ENCODE measurements around the gene P4HTM.

P4HTM gene, protein sequence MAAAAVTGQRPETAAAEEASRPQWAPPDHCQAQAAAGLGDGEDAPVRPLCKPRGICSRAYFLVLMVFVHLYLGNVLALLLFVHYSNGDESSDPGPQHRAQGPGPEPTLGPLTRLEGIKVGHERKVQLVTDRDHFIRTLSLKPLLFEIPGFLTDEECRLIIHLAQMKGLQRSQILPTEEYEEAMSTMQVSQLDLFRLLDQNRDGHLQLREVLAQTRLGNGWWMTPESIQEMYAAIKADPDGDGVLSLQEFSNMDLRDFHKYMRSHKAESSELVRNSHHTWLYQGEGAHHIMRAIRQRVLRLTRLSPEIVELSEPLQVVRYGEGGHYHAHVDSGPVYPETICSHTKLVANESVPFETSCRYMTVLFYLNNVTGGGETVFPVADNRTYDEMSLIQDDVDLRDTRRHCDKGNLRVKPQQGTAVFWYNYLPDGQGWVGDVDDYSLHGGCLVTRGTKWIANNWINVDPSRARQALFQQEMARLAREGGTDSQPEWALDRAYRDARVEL

DNA sequence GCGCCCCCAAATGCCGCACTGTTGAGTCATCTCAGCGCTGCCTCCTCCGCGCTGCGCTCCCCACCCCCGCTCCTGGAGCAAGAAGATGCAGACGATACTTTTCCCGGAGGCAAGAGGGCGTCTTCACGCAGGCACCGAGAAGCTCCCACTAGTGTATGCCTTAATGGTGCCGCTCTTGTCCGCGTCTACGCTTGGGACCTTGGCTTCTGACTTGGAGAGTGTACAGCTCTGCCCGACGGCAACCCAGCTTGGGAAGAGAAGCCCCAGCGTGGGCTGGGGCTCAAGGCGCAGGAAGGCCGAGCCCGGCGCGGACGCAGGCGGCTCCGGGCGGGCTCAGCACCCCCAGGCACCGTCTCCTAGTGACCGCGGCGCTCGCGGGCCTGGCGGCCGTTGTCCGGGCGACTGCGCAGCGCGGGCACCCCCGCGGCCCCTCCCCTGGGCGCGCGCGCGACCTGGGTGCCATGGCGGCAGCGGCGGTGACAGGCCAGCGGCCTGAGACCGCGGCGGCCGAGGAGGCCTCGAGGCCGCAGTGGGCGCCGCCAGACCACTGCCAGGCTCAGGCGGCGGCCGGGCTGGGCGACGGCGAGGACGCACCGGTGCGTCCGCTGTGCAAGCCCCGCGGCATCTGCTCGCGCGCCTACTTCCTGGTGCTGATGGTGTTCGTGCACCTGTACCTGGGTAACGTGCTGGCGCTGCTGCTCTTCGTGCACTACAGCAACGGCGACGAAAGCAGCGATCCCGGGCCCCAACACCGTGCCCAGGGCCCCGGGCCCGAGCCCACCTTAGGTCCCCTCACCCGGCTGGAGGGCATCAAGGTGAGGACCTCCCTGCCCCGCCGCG, at the start of gene P4HTM:
Gene P4HTM, plus strand, starts transcription at position 446 of the 840 bp plus-strand sequence. Its CDS starts 16 bp downstream, at position 462.
- DNase-seq (ENCODE audit: low read depth in 2 of 2) = peak; percentile 68 to 79

DNA sequence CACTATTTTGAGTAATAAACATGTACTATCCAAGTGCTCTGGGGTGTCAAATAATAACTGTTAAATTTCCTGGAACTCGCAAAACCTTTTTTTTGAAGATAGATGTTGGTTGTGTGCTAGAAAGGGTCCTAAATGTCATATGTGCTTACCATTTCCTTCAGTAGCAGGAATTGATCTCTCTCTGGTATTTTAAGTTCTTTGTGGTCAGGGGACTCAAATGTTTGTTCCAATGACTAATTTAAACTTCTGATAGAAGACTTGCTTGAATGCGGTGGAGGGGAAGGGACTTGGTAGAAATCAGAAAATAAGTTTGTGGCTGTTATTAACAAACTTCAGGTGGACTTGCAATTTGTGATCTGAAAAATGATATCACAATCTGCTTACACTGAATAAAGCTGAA, 44.6 kb upstream of the P4HTM start:
- DNase-seq (ENCODE audit: low read depth in 2 of 2) = no peak

DNA sequence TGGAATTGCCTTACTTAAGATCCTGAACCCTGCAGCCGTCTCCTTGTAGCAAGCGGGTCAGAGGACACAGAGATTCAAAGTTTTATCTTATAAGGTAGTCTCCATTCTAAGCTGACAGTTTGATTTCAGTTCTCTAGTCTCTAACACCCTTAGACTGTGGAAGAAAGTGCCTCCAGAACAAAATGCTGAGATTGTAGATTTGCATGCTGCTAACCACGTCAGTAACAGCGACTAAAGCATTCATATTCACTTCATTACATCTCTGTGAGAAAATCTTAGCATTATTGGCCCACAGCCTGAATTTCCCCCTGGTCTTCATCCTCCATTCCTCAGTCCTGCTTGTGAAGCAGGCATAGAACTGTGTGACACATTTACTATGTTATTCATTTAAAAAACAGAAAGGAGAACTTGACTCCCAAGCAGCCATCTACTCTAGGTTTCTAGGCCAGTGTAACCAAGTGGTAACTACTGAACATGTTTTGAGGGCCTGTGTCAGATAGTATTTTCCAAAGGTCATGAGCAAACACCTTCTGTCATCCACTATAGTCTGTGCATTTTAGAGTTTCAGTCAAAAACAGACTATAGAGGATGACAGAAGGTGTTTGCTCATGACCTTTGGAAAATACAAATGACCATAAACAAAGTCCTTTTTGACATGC, 44.0 kb upstream of the P4HTM start:
- DNase-seq (ENCODE audit: low read depth in 2 of 2) = no peak

DNA sequence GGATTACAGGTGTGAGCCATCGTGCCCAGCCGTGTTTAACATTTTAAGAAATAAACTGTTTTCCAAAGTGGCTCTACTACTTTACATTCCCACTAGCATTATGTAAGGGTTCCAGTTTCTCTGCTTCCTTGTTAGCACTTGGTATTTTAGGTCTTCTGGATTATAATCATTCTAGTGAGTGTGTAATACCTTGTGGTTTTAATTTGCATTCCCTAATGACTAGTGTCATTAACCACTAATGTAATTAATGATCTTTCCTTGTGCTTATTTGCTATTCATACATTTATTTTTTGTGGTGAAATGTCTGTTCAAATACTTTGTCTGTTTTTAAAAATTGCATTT, 40.7 kb upstream of the P4HTM start:
- no peak for DNase-seq (ENCODE audit: low read depth in 2 of 2)

DNA sequence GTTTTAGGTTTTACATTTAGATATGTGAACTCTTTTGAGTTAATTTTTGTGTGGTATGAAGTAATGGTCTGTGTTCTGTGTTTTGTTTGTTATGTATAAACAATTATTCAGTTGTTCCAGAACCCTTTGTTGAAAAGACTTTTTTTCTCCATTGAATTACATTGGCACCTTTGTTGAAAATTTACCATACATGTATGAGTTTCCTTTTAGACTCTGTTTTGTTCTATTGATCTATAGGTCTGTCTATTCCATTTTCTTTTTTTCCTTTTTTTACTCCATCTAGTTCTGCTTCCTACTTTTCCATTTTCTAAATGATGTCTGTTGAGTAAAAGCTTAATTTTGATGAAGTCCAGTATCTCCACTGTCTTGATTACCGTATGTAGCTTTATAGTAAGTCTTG, 40.0 kb upstream of the P4HTM start:
- no peak for DNase-seq (ENCODE audit: low read depth in 2 of 2)

DNA sequence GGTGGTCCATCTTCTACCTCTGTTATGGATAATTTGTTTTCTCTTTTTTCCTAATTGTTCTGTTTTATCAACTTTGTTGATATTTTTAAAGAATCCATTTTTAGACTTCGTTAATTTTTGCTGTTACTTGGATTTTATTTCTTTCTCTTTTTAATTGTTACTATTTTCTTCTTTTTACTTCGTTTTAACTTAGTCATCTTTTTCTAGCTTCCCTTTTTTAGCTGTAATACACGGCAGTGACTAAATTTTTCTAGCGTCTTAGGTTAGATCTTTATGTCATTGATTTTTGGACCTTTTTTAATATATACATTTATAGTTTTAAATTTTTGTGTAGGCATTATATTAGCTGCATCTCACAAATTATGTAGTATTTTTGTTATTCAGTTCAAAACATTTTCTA, 38.3 kb upstream of the P4HTM start:
- no peak for DNase-seq (ENCODE audit: low read depth in 2 of 2)

DNA sequence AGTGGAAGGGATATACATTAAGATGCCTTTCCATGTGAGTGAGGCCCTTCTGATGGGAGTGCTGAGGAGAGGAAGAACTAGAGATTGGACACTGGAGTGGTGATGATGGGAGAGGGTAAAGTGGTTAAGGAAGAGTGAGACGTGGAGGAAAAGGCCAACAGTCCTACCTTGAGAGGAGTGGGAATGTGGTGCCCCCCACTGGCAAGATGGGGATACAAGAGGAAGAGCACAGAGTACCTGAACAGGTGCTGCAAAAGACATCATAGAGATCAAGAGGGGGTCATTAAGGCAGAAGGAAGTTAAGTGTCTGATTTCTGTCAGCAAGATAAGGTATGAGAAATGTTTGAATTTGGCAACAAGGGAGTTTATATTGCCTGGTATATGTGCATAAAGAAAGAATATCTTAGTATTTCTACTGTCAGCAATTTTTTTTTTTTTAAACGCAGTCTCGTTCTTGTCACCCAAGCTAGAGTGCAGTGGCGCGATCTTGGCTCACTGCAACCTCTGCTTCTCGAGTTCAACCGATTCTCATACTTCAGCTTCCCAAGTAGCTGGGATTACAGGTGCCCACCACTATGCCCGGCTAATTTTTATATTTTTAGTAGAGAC, 37.4 kb upstream of the P4HTM start:
- DNase-seq (ENCODE audit: low read depth in 2 of 2) = peak in 1 of 2 experiments; percentile 14

DNA sequence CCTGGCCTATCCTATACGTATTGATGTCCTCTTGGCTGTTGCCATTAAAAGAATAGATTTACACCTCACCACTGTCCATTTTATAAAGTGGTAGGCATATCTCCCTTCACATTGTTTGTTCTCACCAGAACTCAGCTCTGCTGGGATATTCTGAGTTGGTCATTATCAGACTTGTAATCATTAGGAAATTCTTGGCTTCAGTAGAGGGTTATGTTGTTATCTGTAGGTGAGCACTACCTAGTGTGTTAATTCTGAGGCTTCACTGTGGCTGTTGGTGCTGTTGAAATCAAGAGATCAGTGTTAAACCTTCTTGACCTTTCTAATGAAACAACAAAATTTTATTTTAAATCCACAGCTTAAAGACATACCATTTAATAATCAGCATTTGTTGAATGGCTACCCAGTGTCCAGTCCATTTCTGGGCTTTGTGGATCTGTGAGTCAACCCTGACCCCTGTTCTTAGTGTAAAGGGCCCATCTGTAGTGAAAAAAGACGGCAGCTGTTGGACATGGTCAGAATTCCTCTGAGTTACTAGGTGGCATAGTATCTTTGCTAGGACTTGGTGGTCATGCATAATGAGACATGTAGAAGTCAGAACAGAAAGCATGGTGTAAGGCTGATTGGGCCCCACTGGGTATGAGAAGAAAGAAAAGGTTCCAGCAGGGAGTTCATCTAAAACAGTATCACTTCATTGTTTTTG, 32.9 kb upstream of the P4HTM start:
- DNase-seq (ENCODE audit: low read depth in 2 of 2) = no peak

DNA sequence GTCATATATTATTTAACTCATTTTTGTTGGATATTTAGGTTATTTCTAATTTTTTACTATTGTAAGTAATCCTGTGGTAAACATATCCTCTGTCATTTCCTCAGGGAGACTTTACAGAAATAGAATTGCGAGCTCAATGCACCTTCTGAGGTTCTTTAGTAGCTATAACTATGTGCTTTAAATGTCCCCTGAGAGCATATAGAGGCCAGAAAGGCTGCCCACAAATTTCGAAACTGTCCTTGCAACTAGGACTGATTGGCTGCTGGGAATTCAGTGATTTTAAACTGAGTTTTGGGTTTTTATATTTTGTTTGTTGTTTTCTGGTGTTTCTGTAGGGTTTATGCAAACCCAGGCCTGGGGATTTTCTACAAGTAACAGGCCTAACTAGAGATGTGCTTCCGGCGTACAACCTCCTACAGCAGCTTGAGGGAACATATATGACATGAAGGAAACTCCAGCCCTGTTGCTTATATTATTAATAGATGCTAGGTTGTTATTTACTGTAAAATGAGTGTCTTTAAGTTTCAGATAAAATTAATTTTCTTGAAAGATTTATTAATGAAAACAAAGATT, 29.1 kb upstream of the P4HTM start:
- no peak for DNase-seq (ENCODE audit: low read depth in 2 of 2)

DNA sequence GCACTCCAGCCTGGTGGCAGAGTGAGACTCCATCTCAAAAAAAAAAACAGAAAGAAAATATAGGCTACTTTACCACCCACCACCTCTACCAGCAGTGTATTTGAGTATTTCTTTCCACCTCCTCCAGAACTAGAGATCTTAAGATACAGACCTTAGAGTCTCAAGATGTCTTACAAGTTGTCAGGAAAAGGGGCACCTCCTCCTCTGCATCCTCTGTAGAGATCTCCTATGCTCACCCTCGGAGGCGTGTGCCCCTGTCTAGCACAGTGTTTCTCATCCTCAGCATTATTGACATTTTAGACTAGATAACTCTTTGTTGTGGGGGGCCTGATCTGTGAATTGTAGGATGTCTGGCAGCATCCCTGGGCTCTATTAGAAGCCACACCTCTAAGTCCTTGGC, 27.7 kb upstream of the P4HTM start:
- DNase-seq (ENCODE audit: low read depth in 2 of 2) = no peak

DNA sequence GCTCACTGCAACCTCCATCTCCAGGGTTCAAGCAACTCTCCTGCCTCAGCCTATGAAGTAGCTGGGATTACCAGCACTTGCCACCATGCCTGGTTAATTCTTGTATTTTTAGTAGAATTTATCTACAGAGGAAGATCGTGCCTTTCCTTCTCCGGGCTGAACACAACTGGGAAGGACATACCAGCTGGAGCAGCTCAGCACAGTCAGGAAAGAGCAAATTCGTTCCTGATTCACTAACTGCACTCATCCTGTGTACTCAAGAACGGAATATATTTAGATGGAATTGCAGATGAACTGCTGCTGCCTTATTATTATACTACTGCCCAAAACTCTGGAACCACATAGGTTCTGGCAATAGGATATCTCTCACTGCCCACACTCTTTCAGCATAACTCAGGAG, 27.1 kb upstream of the P4HTM start:
- DNase-seq (ENCODE audit: low read depth in 2 of 2) = no peak

DNA sequence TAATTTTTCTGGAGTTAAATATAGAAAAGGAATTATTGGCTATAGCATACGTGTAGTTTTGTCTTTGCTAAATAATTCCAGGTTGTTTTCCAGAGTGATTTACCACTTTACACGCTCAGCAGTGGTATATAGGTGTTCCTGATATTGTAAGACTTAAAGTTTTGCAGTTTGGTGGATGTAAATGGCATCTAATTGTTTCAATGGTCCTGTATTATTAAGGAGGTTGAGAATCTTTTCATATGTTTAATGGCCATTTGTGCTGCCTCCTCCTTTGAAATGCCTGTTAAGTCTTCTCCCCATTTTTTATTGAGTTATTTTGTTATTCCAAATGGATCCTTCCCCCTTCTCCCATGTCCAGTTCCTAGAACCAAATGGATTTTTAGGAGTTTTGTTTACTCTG, 26.4 kb upstream of the P4HTM start:
- no peak for DNase-seq (ENCODE audit: low read depth in 2 of 2)

DNA sequence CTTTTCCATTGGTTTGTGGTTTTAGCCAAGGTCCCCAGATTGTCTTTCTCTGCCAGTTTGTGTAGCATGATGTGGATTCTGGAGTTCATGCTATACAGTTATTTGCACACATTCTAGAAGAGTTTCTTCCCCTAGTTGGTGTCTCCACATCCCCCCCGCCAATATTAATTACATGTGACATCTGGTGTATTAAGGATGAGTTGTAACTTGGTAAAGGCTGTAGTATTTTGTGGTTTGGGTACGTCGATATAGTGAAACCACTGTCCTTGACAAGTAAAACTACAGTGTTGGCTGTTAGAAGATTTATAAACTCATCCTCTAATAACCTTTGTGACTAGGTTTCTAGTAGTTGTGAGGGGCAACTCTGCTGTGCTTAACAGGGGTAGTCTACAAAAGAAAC, 23.7 kb upstream of the P4HTM start:
- no peak for DNase-seq (ENCODE audit: low read depth in 2 of 2)

DNA sequence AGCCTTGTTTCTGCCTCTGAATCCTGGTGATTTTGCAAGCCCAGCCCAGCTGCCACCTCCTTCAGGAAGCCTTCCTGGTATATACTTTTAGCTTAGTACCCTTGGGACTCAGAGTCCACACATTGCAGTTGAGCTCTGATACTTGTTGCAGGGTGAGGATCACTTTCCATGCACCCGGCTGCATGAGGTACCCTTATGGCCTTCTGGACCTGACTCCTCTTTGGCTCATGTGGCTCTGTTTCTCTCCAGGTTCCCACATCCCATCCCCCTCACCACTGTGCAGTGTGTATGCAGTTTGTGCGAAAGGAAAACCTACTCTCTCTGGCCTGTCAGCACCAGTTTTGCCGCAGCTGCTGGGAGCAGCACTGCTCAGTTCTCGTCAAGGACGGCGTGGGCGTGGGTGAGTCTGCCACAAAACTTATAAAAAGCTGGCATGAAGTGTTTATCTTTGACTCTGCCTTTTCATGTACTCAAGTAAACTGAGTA, 23.1 kb upstream of the P4HTM start:
- peak in 1 of 2 experiments; percentile 24 for DNase-seq (ENCODE audit: low read depth in 2 of 2)

DNA sequence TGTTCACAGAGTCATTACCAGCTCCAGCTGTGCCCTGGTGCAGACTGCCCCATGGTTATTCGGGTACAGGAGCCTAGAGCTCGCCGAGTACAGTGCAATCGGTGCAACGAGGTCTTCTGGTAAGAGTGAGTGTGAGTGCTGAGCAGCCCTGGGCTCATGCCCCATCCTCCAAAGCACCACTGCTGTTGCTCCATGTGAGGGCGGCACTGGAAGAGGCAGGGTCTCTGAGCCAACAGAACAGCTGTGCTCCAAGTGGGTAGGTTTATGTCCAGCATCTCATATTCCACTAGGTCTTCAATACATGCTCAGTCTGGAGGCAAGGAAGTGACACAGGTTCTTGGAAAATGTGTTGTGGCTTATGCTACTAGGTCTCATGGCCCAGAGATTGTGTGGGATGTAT, 19.5 kb upstream of the P4HTM start:
- DNase-seq (ENCODE audit: low read depth in 2 of 2) = no peak

DNA sequence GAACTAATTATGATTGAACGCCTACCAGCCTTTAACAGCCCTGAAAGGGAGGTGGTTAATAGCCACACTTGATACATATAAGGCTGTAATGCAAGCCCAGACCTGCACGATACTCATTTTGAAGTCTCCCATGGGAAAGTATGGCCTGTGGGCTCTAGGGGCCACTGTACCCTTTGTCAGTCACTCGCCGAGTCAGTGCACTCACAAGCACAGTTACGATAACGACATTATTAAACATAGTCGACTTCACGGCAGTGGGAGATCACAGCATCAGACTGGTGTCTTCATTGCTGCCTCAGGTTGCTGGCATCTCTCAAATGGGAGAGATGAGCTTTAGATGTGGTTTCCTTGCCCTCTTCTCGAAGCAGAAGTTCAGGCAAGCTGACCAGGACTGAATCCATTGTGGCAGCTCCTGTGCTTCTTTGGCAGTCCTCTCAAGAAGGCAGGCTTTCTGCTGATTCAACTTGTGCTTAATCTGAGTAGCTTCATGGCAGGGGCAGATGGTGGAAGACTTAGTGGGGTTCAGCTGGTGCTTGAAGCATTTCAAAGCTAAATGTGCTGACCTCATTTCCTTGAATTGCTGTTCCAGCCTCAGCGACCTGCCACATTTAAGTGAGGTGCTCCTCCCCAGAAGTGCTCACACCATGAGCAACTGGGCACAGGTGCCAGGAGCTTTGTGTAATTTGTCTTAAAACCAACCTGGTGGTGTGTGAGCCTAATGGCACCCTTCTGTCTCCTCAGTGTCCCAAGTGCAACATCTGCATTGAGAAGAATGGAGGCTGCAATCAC, 15.8 kb upstream of the P4HTM start:
- no peak for DNase-seq (ENCODE audit: low read depth in 2 of 2)

DNA sequence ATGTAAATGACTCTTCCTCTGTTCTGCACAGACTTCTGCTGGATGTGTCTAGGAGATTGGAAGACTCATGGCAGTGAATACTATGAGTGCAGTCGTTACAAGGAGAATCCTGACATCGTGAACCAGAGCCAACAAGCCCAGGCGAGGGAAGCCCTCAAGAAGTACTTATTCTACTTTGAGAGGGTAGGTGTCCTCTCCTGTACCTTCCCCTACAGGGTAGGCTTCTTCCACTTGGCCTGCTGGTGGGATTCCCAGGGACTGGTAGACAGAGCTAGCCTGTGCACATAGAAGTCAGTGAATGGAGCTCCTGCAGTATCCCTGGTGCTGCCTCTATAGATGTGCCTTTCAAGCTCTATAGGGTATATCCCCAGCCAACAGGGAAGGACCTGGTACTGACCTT, 10.6 kb upstream of the P4HTM start:
- DNase-seq (ENCODE audit: low read depth in 2 of 2) = no peak

DNA sequence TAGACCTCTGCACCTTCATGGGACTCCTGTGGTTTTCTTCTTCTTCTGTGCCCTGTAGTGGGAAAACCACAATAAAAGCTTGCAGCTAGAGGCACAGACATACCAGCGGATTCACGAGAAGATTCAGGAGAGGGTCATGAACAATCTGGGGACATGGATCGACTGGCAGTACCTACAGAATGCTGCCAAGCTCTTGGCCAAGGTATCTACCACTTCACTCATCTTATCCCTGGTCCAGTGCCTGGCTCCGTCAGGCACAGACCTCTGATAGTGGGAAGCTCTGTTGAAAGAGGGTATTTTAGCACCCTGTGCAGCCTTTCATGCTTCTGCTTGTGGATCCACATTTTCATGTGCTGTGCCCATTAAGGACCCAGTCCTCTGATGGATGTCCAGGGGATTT, 9.7 kb upstream of the P4HTM start:
- DNase-seq (ENCODE audit: low read depth in 2 of 2) = no peak

DNA sequence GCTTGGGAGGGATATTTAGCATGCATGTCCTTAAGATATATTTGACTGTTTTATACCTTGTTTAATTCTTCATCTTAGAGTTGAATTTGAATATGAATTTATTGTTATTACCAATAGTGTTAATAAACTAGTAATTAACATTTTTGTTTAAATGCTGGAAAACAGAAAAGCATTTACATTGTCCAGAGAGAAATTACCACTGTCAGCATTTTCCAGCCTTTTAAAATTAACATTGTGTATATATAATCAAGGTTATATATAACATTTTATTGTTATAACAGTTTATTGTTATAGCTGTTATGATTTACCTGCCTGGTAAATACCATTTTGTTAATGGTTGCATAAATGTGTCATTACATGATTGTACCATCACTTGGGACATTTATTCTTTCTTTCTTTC, 8.0 kb upstream of the P4HTM start:
- no peak for DNase-seq (ENCODE audit: low read depth in 2 of 2)

DNA sequence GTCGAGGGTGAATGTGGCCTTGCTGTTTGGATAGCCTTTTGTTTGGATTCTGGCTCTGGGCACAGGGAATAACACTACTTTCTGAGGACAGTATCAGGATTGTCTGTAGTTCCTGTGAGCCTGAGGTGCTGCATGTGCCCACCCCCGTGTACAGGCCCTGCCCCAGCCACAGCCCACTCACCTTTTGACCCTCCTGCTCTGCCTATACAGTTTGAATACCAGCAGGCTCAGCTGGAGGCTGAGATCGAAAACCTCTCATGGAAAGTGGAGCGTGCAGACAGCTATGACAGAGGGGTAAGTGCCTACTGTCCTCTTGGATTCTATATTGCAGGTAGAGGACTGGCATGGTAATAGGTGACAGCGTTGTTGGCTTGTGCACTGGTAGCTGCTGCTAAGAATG, 7.4 kb upstream of the P4HTM start:
- DNase-seq (ENCODE audit: low read depth in 2 of 2) = no peak

Data from stimulated activated CD4-positive, alpha-beta T cell treated with anti-CD3 and anti-CD28 coated beads, Interleukin-12 subunit alpha, Interleukin-12 subunit beta, amount 100 ng/mL, for 24 hours (primary cell).